WTC11 (cell line): Measurements from ENCODE around the gene AMELX. TPM values are rescaled to one million over a fixed set of nuclear protein-coding genes. Genes with fewer than 3 reads are reported as not detected.

Experiments used
- ATAC-seq: fragments of 200-7000 bp; cut with Tn5 transposase; 2 replicates; pipeline ENCODE4 v1.10.0; 2021; ENCODE audit warnings: mild to moderate bottlenecking, moderate library complexity
- CTCF ChIA-PET: fragments of 300-600 bp; sonication (Branson Sonifier 250); formaldehyde crosslinking; loops from one replicate; lab custom pipeline; 2021; ENCODE audit warnings: antibody characterized with exemption; lab: Charles Lee
- POLR2A ChIA-PET: fragments of 350-600 bp; sonication (Branson Sonifier 250); formaldehyde crosslinking; loops from one replicate; lab custom pipeline; 2021; ENCODE audit warnings: antibody characterized with exemption; lab: Charles Lee
- DNase-seq: peaks from one replicate; pipeline ENCODE4 v3.0.0; 2021; ENCODE audit warnings: low spot score
- H3K27ac Mint-ChIP-seq: 2 replicates; pipeline ENCODE4 v1.8.0; 2021; ENCODE audit warnings: mixed read lengths
- H3K27me3 Mint-ChIP-seq: 2 replicates; pipeline ENCODE4 v1.8.0; 2021; ENCODE audit warnings: low read depth, mild to moderate bottlenecking, moderate library complexity, mixed read lengths
- H3K36me3 Mint-ChIP-seq: 2 replicates; pipeline ENCODE4 v1.8.0; 2021; ENCODE audit warnings: mixed read lengths
- H3K4me1 Mint-ChIP-seq: 2 replicates; pipeline ENCODE4 v1.8.0; 2022; ENCODE audit warnings: mixed read lengths
- H3K4me3 Mint-ChIP-seq: 2 replicates; pipeline ENCODE4 v1.8.0; 2021; ENCODE audit warnings: mild to moderate bottlenecking, moderate library complexity, mixed read lengths
- H3K9me3 Mint-ChIP-seq: 2 replicates; pipeline ENCODE4 v1.8.0; 2021; ENCODE audit warnings: mixed read lengths
- AFF4 ChIP-seq: sonication (generic); formaldehyde crosslinking; IDR thresholded peaks from 2 replicates; pipeline ENCODE4 v1.8.1; 2023; ENCODE audit warnings: mild to moderate bottlenecking, missing genetic modification reagents, borderline replicate concordance
- ATF3 ChIP-seq: sonication (generic); formaldehyde crosslinking; conservative IDR thresholded peaks from 2 replicates; pipeline ENCODE4 v1.8.1; 2022; ENCODE audit warnings: mild to moderate bottlenecking, missing genetic modification reagents
- E2F1 ChIP-seq: sonication (generic); formaldehyde crosslinking; IDR thresholded peaks from 2 replicates; pipeline ENCODE4 v1.8.0; 2022; ENCODE audit warnings: mild to moderate bottlenecking, missing genetic modification reagents
- ERG ChIP-seq: fragments of 250-450 bp; sonication (Bioruptor Pico); IDR thresholded peaks from 2 replicates; pipeline ENCODE4 v1.8.0; 2021; ENCODE audit warnings: mild to moderate bottlenecking
- ESRRA ChIP-seq: sonication (generic); formaldehyde crosslinking; IDR thresholded peaks from 2 replicates; pipeline ENCODE4 v1.8.1; 2022; ENCODE audit warnings: mild to moderate bottlenecking, missing genetic modification reagents, borderline replicate concordance
- MXD4 ChIP-seq: fragments of 250-450 bp; sonication (Bioruptor Pico); IDR thresholded peaks from 2 replicates; pipeline ENCODE4 v1.8.0; 2021; ENCODE audit warnings: mild to moderate bottlenecking, moderate library complexity, borderline replicate concordance
- NFE2L1 ChIP-seq: sonication (generic); formaldehyde crosslinking; IDR thresholded peaks from 2 replicates; pipeline ENCODE4 v1.8.1; 2023; ENCODE audit warnings: missing genetic modification reagents
- RELA ChIP-seq: sonication (generic); formaldehyde crosslinking; IDR thresholded peaks from 2 replicates; pipeline ENCODE4 v1.8.1; 2022; ENCODE audit warnings: missing genetic modification reagents, mild to moderate bottlenecking, borderline replicate concordance
- TP53 ChIP-seq: sonication (generic); formaldehyde crosslinking; IDR thresholded peaks from 2 replicates; pipeline ENCODE4 v1.8.1; 2023; ENCODE audit warnings: mild to moderate bottlenecking, missing genetic modification reagents
- ZBTB43 ChIP-seq: sonication (generic); formaldehyde crosslinking; IDR thresholded peaks from 2 replicates; pipeline ENCODE4 v1.8.1; 2023; ENCODE audit warnings: mild to moderate bottlenecking, missing genetic modification reagents
- ZNF416 ChIP-seq: fragments of 250-450 bp; sonication (Bioruptor Pico); IDR thresholded peaks from 2 replicates; pipeline ENCODE4 v1.9.0; 2021; ENCODE audit warnings: mild to moderate bottlenecking, inconsistent platforms
- microRNA-seq: library from miRNA; unstranded; fragments of <30 nt; microRNA quantifications from one replicate; pipeline ENCODE4 v1.2.0, GENCODE V29; 2022; ENCODE audit warnings: borderline number of aligned reads
- total RNA-seq: library from RNA; stranded (reverse); gene quantifications from 3 replicates; pipeline ENCODE4 v1.2.3, GENCODE V29; 2021

AMELX gene
- total RNA-seq, 1 experiment from 2014 or later: not detected

GRCh38 chrX:11349020-11349419, 55.8 kb downstream of the AMELX start (continued):
- TF ChIP-seq AFF4 (CRISPR knock-in tag): no peak

- peaks cover 9% of the 10 kb centered on the region; the same call in 1 of the 2 replicates for H3K4me1 Mint-ChIP-seq
- DNase-seq (no peak), ATAC-seq (no peak)
- H3K9me3 Mint-ChIP-seq: no peaks in the 10 kb centered on the region
- ChIA-PET CTCF (no interaction called here), POLR2A (no interaction called here)
- H3K27ac Mint-ChIP-seq: no peak overlapping the region
- TF ChIP-seq ZNF416 (CRISPR knock-in tag) (no peak), MXD4 (no peak), TP53 (CRISPR knock-in tag) (no peak), ATF3 (no peak), ESRRA (CRISPR knock-in tag) (no peak), ERG (no peak), ZBTB43 (CRISPR knock-in tag) (no peak), NFE2L1 (no peak), RELA (CRISPR knock-in tag) (no peak), E2F1 (CRISPR knock-in tag) (no peak)
- H3K27me3 Mint-ChIP-seq: peaks cover 10% of the 10 kb centered on the region
- H3K4me3 Mint-ChIP-seq: no peak overlapping the region
- no peaks in the 10 kb centered on the region for H3K36me3 Mint-ChIP-seq
Measured at GRCh38 chrX:11349661-11350337, 56.6 kb downstream of the AMELX start.

Small RNA genes lying within 50 kb of the gene (microRNA-seq; reads per million reads assigned to microRNA genes)
- not detected for gene MIR548AX

Other genes starting within 250 kb of the AMELX start
- 25.6 to 28.0 TPM (median 26.1 TPM) in 3 replicates for gene HCCS, start 182.1 kb upstream of the AMELX start, total RNA-seq